Measurements from ENCODE around the gene TRAPPC2.

GRCh38 chrX:13780868-13781427 is 46.5 kb upstream of the TRAPPC2 start:
- TF ChIP-seq CTCF (conservative IDR thresholded peaks at IDR 0.05; ENCODE audit: low read depth, low read length), result no peak
- no peak for TF ChIP-seq EZH2 (IDR thresholded peaks at IDR 0.05; ENCODE audit: borderline replicate concordance, low read depth, low read length, poor library complexity, severe bottlenecking)
